Measurements from ENCODE around the gene DAPP1.

Gene DAPP1

DNA sequence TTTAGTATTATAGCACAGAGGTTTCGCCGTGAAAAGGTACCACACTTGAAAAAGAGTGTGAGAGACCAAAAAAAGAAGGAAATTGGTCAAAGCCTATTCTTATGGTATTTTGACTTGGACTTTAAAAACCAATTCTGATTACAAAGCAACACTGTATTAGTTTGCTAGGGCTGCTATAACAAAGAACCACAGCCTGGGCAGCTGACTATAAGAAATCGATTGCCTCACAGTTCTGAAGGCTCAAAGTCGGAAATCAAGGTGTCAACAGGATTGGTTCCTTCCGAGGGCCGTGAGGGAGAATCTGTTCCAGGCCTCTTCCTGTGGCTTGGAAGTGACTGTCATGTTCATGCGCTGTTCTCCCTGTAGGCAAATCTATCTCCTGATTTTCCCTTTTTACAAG is 17.9 kb downstream of the DAPP1 start:
- 90 to 94% methylated on average over 7 of the region's 7 CpGs for WGBS, 2 experiments
- H3K27me3 ChIP-seq (ENCODE audit: control insufficient read depth, insufficient read depth, low read length, poor library complexity, severe bottlenecking) = no peaks in the 10 kb centered on the region
- no peaks in the 10 kb centered on the region for H3K9me3 ChIP-seq (ENCODE audit: control insufficient read depth, low read length)
- H3K27ac ChIP-seq (ENCODE audit: insufficient read depth, low read depth, low read length, poor library complexity, severe bottlenecking) = no peak overlapping the region
- no peaks in the 10 kb centered on the region for H3K4me1 ChIP-seq (ENCODE audit: control insufficient read depth, insufficient read depth, low read length)
- no peaks in the 10 kb centered on the region for H3K36me3 ChIP-seq (ENCODE audit: control insufficient read depth, insufficient read depth, low read length)
- no peak overlapping the region for H3K4me3 ChIP-seq (ENCODE audit: insufficient read depth, low read depth, low read length)

DNA sequence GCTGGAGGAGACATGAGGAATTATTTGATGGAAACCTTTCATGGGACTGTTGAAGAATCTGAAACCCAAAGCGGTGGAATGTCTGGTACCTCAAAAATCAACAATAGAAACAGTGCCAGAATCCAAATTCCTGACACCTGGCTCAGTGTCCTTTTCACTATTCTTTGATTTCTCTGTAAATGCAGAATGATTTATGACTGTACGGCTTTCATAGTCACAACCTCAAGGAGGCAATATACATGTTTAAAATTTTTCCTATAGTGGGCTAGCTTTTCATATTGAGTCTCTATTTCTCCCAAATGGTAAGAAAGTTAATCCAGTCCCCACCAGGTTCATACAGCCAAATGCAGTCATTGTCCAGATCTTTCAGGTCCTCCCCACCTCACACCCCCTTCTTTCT is 19.3 kb downstream of the DAPP1 start:
- Histone ChIP-seq H3K4me3 (ENCODE audit: insufficient read depth, low read depth, low read length) (no peak overlapping the region), H3K4me1 (ENCODE audit: control insufficient read depth, insufficient read depth, low read length) (no peaks in the 10 kb centered on the region), H3K27ac (ENCODE audit: insufficient read depth, low read depth, low read length, poor library complexity, severe bottlenecking) (no peak overlapping the region), H3K27me3 (ENCODE audit: control insufficient read depth, insufficient read depth, low read length, poor library complexity, severe bottlenecking) (no peaks in the 10 kb centered on the region), H3K36me3 (ENCODE audit: control insufficient read depth, insufficient read depth, low read length) (no peaks in the 10 kb centered on the region), H3K9me3 (ENCODE audit: control insufficient read depth, low read length) (no peaks in the 10 kb centered on the region)
- 95 to 97% methylated on average over 2 of the region's 2 CpGs for WGBS, 2 experiments

DNA sequence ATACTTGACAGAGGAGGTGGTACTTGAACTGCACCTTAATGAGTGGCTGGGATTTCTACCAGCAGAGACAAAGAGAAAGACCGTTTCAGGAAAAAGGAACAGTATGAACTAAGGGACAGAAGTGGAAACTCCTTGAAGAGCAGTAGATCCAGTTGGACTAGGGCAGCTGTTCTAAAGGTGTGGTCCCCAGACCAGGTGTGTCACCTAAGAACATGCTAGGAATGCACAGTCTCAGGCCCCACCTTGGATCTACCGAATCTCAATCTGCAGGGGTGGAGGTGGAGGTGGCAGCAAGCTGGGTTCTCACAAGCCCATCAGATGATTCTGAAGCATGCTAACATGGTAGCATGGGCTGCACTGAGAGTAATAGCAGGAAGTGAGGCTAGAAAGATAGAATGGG is 22.3 kb downstream of the DAPP1 start:
- Histone ChIP-seq H3K4me3 (ENCODE audit: insufficient read depth, low read depth, low read length) (no peak overlapping the region), H3K27ac (ENCODE audit: insufficient read depth, low read depth, low read length, poor library complexity, severe bottlenecking) (no peak overlapping the region), H3K36me3 (ENCODE audit: control insufficient read depth, insufficient read depth, low read length) (no peaks in the 10 kb centered on the region), H3K27me3 (ENCODE audit: control insufficient read depth, insufficient read depth, low read length, poor library complexity, severe bottlenecking) (no peaks in the 10 kb centered on the region), H3K9me3 (ENCODE audit: control insufficient read depth, low read length) (no peaks in the 10 kb centered on the region), H3K4me1 (ENCODE audit: control insufficient read depth, insufficient read depth, low read length) (no peaks in the 10 kb centered on the region)
- WGBS, 2 experiments = 45 to 46% methylated on average over 2 of the region's 2 CpGs

DNA sequence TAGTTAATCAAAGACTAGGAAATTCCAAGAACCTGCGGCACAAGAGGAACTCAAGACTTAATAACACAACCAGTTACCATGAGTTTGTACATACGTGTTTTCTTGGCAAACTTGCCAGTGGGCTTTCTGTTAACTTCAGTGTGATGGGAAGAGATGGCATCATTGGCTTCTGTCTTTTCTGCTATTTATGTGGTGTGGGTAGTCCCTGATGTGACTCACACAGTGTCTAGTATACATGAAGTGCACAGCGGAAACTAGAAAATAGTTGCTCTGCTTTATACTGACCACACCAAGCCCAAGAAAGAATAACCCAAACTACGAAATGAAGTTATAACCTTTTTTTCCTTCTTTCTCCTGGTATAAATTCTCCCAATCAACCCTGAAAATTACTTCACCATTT is 24.5 kb downstream of the DAPP1 start:
- H3K27me3 ChIP-seq (ENCODE audit: control insufficient read depth, insufficient read depth, low read length, poor library complexity, severe bottlenecking) = no peaks in the 10 kb centered on the region
- 94% methylated on average over 4 of the region's 4 CpGs for WGBS, 2 experiments
- H3K36me3 ChIP-seq (ENCODE audit: control insufficient read depth, insufficient read depth, low read length) = no peaks in the 10 kb centered on the region
- H3K4me3 ChIP-seq (ENCODE audit: insufficient read depth, low read depth, low read length) = no peak overlapping the region
- no peaks in the 10 kb centered on the region for H3K4me1 ChIP-seq (ENCODE audit: control insufficient read depth, insufficient read depth, low read length)
- no peak overlapping the region for H3K27ac ChIP-seq (ENCODE audit: insufficient read depth, low read depth, low read length, poor library complexity, severe bottlenecking)
- no peaks in the 10 kb centered on the region for H3K9me3 ChIP-seq (ENCODE audit: control insufficient read depth, low read length)

DNA sequence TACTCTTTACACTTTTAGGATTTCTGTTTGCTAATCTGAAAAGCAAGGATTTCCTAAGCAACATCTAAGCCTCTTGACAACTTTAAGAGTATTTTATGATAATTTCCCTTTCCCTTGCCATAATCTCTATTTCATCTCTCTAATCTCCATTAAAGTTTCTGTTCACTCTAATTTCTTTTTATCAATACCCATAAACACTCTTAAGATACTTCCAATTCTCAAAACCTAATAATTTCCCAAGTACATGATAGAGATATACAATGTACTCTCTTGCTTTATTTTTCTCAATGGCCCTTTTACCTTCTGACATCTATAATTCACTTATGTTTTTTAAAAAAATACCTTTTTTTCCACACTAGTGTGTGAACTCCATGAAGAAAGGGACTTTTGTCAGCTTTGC is 26.8 kb downstream of the DAPP1 start:
- Histone ChIP-seq H3K36me3 (ENCODE audit: control insufficient read depth, insufficient read depth, low read length) (no peaks in the 10 kb centered on the region), H3K27ac (ENCODE audit: insufficient read depth, low read depth, low read length, poor library complexity, severe bottlenecking) (no peak overlapping the region), H3K4me1 (ENCODE audit: control insufficient read depth, insufficient read depth, low read length) (no peaks in the 10 kb centered on the region), H3K9me3 (ENCODE audit: control insufficient read depth, low read length) (no peaks in the 10 kb centered on the region), H3K4me3 (ENCODE audit: insufficient read depth, low read depth, low read length) (no peak overlapping the region), H3K27me3 (ENCODE audit: control insufficient read depth, insufficient read depth, low read length, poor library complexity, severe bottlenecking) (no peaks in the 10 kb centered on the region)

DNA sequence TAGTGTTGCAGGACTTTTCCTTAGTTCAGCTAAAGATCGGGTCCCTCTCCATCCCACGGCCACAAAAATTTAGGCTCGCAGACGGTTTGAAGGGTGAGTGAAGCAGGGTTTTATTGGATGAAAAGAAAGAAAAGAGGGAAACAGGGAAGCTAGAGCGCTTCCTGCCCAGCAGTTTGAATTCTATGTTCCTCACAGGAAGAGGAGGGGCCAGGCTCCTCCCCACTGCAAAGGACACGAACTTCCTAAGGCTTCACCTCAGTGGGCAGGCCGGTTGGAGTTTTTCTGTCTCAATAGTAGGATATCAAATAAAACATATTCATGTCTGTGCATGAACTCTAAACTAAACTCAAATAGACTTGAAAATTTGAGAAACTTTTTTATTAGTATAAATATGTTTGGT is 27.4 kb downstream of the DAPP1 start:
- Histone ChIP-seq H3K4me3 (ENCODE audit: insufficient read depth, low read depth, low read length) (no peak overlapping the region), H3K36me3 (ENCODE audit: control insufficient read depth, insufficient read depth, low read length) (no peaks in the 10 kb centered on the region), H3K4me1 (ENCODE audit: control insufficient read depth, insufficient read depth, low read length) (no peaks in the 10 kb centered on the region), H3K27ac (ENCODE audit: insufficient read depth, low read depth, low read length, poor library complexity, severe bottlenecking) (no peak overlapping the region), H3K9me3 (ENCODE audit: control insufficient read depth, low read length) (no peaks in the 10 kb centered on the region), H3K27me3 (ENCODE audit: control insufficient read depth, insufficient read depth, low read length, poor library complexity, severe bottlenecking) (no peaks in the 10 kb centered on the region)
- 94 to 98% methylated on average over 5 to 7 of the region's 7 CpGs for WGBS, 2 experiments

DNA sequence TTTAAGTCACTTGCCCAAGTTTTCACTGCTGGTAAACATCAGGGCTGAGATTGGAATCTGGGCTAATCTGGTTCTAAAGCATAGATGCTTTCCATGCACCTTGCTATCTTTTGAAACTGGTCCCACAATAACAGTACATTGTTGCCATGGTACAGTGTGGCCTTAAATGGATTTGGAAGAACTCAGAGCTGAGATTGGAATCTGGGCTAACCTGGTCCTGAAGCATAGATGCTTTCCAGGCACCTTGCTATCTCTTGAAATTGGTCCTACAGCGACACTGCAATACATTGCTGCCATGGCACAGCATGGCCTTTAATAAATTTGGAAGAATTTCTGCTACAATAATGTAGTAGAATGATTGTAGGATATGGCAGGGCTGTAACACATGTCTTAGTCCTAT is 28.6 kb downstream of the DAPP1 start:
- H3K9me3 ChIP-seq (ENCODE audit: control insufficient read depth, low read length) = no peaks in the 10 kb centered on the region
- no peaks in the 10 kb centered on the region for H3K36me3 ChIP-seq (ENCODE audit: control insufficient read depth, insufficient read depth, low read length)
- WGBS, 2 experiments = 92 to 95% methylated on average over 1 of the region's 1 CpG
- H3K4me3 ChIP-seq (ENCODE audit: insufficient read depth, low read depth, low read length) = no peak overlapping the region
- H3K27me3 ChIP-seq (ENCODE audit: control insufficient read depth, insufficient read depth, low read length, poor library complexity, severe bottlenecking) = no peaks in the 10 kb centered on the region
- H3K27ac ChIP-seq (ENCODE audit: insufficient read depth, low read depth, low read length, poor library complexity, severe bottlenecking) = no peak overlapping the region
- no peaks in the 10 kb centered on the region for H3K4me1 ChIP-seq (ENCODE audit: control insufficient read depth, insufficient read depth, low read length)

DNA sequence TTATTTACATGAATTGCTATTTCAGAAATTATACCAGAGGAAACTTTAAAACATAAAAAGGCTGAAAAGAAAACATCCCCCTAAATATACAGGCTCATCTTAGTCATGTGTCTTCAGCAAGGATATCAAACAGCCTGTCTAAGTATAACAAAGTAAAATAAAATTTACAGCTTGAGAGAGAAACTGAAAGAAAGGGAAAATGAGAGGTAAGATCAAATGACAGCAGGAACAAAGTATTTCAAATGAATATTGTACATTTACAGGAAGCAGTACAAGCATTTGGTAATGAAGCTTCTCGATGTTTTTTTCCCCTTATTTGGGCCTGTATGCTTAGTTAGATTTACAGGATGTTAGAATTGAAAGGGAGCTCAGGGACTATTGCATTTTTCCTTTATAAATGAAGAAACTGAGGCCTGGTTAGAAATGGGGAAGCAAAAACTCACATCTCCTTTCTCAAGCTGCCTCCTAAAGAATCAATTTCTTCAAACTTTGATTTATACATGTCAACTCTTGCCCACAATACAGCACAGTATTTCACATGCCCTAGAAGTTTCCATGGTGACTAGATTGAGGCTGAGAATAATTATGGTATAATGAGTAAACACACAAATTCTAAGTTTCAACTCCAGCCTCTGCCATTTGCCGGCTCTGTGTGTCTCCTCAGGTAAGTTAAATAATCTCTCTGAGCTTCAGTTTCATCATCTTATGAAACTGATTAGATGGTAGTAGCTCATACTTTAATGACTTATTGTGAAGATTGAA is 29.3 kb downstream of the DAPP1 start:
- Histone ChIP-seq H3K27me3 (ENCODE audit: control insufficient read depth, insufficient read depth, low read length, poor library complexity, severe bottlenecking) (no peaks in the 10 kb centered on the region), H3K27ac (ENCODE audit: insufficient read depth, low read depth, low read length, poor library complexity, severe bottlenecking) (no peak overlapping the region), H3K4me1 (ENCODE audit: control insufficient read depth, insufficient read depth, low read length) (no peaks in the 10 kb centered on the region), H3K4me3 (ENCODE audit: insufficient read depth, low read depth, low read length) (no peak overlapping the region), H3K36me3 (ENCODE audit: control insufficient read depth, insufficient read depth, low read length) (no peaks in the 10 kb centered on the region), H3K9me3 (ENCODE audit: control insufficient read depth, low read length) (no peaks in the 10 kb centered on the region)
- 96 to 97% methylated on average over 2 of the region's 2 CpGs for WGBS, 2 experiments

DNA sequence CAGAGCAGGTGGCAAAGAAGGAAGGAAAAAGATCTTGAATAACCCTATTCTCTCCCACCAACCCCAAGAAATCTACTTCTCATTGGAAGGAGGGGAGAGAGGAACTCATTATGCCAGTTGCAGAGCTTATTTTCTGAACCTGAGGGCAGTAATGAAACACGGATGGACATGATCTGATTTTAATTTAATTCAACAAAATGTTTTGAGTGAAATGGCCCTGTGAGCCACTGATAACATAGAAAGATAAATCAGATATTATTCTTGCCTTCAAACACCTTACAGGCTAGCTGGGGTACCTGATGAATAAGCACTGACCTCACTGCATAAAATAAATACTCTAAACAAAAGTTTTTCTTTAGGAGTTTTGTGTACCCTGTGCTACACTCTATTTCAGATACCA is 30.3 kb downstream of the DAPP1 start:
- no peaks in the 10 kb centered on the region for H3K9me3 ChIP-seq (ENCODE audit: control insufficient read depth, low read length)
- H3K4me1 ChIP-seq (ENCODE audit: control insufficient read depth, insufficient read depth, low read length) = no peaks in the 10 kb centered on the region
- 93 to 100% methylated on average over 1 of the region's 1 CpG for WGBS, 2 experiments
- H3K27ac ChIP-seq (ENCODE audit: insufficient read depth, low read depth, low read length, poor library complexity, severe bottlenecking) = no peak overlapping the region
- no peaks in the 10 kb centered on the region for H3K36me3 ChIP-seq (ENCODE audit: control insufficient read depth, insufficient read depth, low read length)
- no peak overlapping the region for H3K4me3 ChIP-seq (ENCODE audit: insufficient read depth, low read depth, low read length)
- no peaks in the 10 kb centered on the region for H3K27me3 ChIP-seq (ENCODE audit: control insufficient read depth, insufficient read depth, low read length, poor library complexity, severe bottlenecking)

DNA sequence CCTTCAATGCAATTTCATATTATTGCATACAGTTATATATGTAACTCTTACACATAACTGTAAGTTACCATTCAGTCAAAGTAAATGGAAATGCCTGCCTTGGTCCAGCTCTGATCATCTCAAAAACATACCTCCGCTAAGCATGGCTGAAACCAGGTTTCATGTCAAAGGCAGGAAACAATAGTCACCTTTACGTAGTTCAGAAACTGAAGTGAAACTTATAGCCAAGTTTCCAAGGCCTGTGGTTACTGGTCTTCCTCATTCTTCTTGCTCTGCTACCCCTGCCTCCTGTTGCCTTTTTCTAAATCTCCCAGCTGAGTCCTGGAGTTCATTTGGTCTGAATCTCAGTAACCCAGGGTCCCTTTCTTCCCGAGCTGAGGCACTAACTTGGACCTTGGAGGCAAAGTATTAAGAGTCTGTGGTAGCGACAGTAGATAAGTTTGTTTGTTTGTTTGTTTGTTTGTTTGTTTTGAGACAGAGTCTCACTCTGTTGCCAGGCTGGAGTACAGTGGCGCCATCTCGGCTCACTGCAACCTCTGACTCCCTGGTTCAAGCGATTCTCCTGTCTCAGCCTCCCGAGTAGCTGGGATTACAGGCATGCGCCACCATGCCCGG is 30.8 kb downstream of the DAPP1 start:
- Histone ChIP-seq H3K4me1 (ENCODE audit: control insufficient read depth, insufficient read depth, low read length) (no peaks in the 10 kb centered on the region), H3K4me3 (ENCODE audit: insufficient read depth, low read depth, low read length) (no peak overlapping the region), H3K27ac (ENCODE audit: insufficient read depth, low read depth, low read length, poor library complexity, severe bottlenecking) (no peak overlapping the region), H3K36me3 (ENCODE audit: control insufficient read depth, insufficient read depth, low read length) (no peaks in the 10 kb centered on the region), H3K9me3 (ENCODE audit: control insufficient read depth, low read length) (no peaks in the 10 kb centered on the region), H3K27me3 (ENCODE audit: control insufficient read depth, insufficient read depth, low read length, poor library complexity, severe bottlenecking) (no peaks in the 10 kb centered on the region)
- WGBS, 2 experiments = 83 to 85% methylated on average over 10 of the region's 10 CpGs
